Measurements from ENCODE around the gene LCE1C. TPM values are rescaled to one million over a fixed set of nuclear protein-coding genes. Genes with fewer than 3 reads are reported as not detected.
A peak's percentile ranks its signal among the peaks of the same experiment; 100 is the strongest.

The LCE1C gene
- total RNA-seq, 2 experiments from 2014 or later: not detected

- ATAC-seq (no peak), DNase-seq (no peak)
- Mint-ChIP-seq H3K36me3 (ENCODE audit: low read depth) (no peaks in the 10 kb centered on the region), H3K4me3 (no peak overlapping the region), H3K4me1 (no peaks in the 10 kb centered on the region), H3K9me3 (ENCODE audit: low read depth) (no peaks in the 10 kb centered on the region), H3K27ac (no peak overlapping the region), H3K27me3 (peaks cover 5% of the 10 kb centered on the region)
- CTCF ChIA-PET: no interaction called here
- intact Hi-C loops (cut with DNase I, micrococcal nuclease): no loop called here
- POLR2A ChIA-PET: no interaction called here
Measured at GRCh38 chr1:152795686-152796085, 10.8 kb downstream of the LCE1C start.

DNA sequence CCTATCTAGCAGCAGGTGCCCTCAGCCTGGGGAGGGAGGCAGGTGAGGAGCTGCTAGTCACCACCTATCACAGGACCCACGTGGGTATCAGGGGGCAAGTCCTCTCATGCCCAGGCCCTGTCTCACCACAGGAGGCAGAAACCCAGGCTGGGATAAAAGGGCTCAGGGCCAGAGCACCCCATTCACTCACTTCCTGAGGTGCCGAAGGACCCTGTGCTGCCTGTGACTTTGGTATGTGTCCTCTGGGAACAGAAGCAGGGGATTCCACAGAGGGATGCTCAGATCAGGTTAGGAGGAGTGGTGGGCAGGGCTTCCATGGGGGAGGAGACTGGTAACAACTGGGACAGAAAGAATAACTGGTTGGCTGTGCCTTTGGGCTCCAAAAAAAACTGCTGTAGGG is 20.4 kb downstream of the LCE1C start, which contains the start of gene LCE1E:
LCE1E (plus strand) TSS at position 181 of the 400 bp plus-strand sequence. CDS start 1,043 bp downstream, outside the sequence.
- Mint-ChIP-seq H3K4me3 (no peak within 1 kb of the TSS), H3K4me1 (no peaks in the 10 kb centered on the region), H3K27ac (no peak within 1 kb of the TSS), H3K27me3 (peaks cover 22% of the 10 kb centered on the region), H3K9me3 (ENCODE audit: low read depth) (no peaks in the 10 kb centered on the region), H3K36me3 (ENCODE audit: low read depth) (no peaks in the 10 kb centered on the region)
- DNase-seq (no peak), ATAC-seq (no peak)
- CTCF ChIA-PET: no interaction called here
- POLR2A ChIA-PET: no interaction called here
- intact Hi-C loops (cut with DNase I, micrococcal nuclease): loop anchor here in 1 of 2 experiments (2.0 kb wide), 1 partner anchor 15 kb away; no protein-coding TSS in a partner anchor

GRCh38 chr1:152783095-152783494 is 23.4 kb downstream of the LCE1C start:
- DNase-seq (peak; percentile 9), ATAC-seq (peak; percentile 53)
- Mint-ChIP-seq H3K27ac (no peak overlapping the region), H3K4me3 (no peak overlapping the region), H3K36me3 (ENCODE audit: low read depth) (no peaks in the 10 kb centered on the region), H3K27me3 (peaks cover 25% of the 10 kb centered on the region), H3K4me1 (no peaks in the 10 kb centered on the region), H3K9me3 (ENCODE audit: low read depth) (no peaks in the 10 kb centered on the region)
- intact Hi-C loops (cut with DNase I, micrococcal nuclease): no loop called here
- ChIA-PET CTCF (no interaction called here), POLR2A (no interaction called here)

GRCh38 chr1:152777510-152778137 is 28.8 kb downstream of the LCE1C start:
- Mint-ChIP-seq H3K36me3 (ENCODE audit: low read depth) (no peaks in the 10 kb centered on the region), H3K27ac (no peak overlapping the region), H3K9me3 (ENCODE audit: low read depth) (no peaks in the 10 kb centered on the region), H3K27me3 (peaks cover 16% of the 10 kb centered on the region), H3K4me1 (no peaks in the 10 kb centered on the region), H3K4me3 (no peak overlapping the region)
- ChIA-PET POLR2A (no interaction called here), CTCF (interaction anchor here (0.6 to 0.8 kb wide), 2 partner anchors 118 to 467 kb away, joined by 3 to 4 read pairs; no protein-coding TSS in a partner anchor)
- ATAC-seq (no peak), DNase-seq (peak; percentile 10)
- intact Hi-C loops (cut with DNase I, micrococcal nuclease): no loop called here

DNA sequence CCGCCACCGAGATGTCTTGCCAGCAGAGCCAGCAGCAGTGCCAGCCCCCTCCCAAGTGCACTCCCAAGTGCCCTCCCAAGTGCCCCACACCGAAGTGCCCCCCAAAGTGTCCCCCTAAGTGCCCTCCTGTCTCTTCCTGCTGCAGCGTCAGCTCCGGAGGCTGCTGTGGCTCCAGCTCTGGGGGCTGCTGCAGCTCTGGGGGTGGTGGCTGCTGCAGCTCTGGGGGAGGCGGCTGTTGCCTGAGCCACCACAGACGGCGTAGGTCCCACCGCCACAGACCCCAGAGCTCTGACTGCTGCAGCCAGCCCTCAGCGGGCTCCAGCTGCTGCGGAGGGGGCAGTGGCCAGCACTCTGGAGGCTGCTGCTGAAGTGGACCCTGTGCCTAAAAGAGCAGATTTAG is 30.1 kb downstream of the LCE1C start:
- ATAC-seq: no peak
- H3K9me3 Mint-ChIP-seq (ENCODE audit: low read depth): no peaks in the 10 kb centered on the region
- CTCF ChIA-PET: no interaction called here
- no peak overlapping the region for H3K4me3 Mint-ChIP-seq
- no peak for DNase-seq
- POLR2A ChIA-PET: no interaction called here
- no peaks in the 10 kb centered on the region for H3K4me1 Mint-ChIP-seq
- intact Hi-C loops (cut with DNase I, micrococcal nuclease): no loop called here
- no peak overlapping the region for H3K27ac Mint-ChIP-seq
- H3K27me3 Mint-ChIP-seq: peaks cover 19% of the 10 kb centered on the region
- no peaks in the 10 kb centered on the region for H3K36me3 Mint-ChIP-seq (ENCODE audit: low read depth)

DNA sequence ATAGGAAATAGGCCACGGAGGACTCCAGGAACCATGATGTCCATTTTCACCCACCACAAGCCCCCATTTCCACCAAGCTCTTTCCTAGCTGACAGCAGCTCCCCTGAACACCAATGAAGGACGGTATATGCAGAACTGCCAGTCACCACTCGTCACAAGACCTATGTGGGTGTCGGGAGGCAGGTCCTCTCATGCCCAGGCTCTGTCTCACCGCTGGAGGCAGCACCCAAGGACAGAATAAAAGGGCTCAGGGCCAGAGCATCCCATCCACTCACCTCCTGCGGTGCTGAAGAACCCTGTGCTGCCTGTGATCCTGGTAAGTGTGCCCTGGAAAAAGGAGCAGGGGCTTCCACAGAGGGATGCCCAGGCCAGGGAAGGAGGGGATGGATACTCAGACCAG is 31.6 kb downstream of the LCE1C start, which contains the start of gene LCE1F:
LCE1F (plus strand) TSS at position 266 of the 400 bp plus-strand sequence. CDS start 1,232 bp downstream, outside the sequence.
- intact Hi-C loops (cut with DNase I, micrococcal nuclease): no loop called here
- Mint-ChIP-seq H3K4me3 (no peak within 1 kb of the TSS), H3K4me1 (no peaks in the 10 kb centered on the region), H3K27ac (no peak within 1 kb of the TSS), H3K36me3 (ENCODE audit: low read depth) (no peaks in the 10 kb centered on the region), H3K9me3 (ENCODE audit: low read depth) (no peaks in the 10 kb centered on the region), H3K27me3 (peaks cover 21% of the 10 kb centered on the region)
- ChIA-PET POLR2A (no interaction called here), CTCF (no interaction called here)
- ATAC-seq (no peak), DNase-seq (no peak)

DNA sequence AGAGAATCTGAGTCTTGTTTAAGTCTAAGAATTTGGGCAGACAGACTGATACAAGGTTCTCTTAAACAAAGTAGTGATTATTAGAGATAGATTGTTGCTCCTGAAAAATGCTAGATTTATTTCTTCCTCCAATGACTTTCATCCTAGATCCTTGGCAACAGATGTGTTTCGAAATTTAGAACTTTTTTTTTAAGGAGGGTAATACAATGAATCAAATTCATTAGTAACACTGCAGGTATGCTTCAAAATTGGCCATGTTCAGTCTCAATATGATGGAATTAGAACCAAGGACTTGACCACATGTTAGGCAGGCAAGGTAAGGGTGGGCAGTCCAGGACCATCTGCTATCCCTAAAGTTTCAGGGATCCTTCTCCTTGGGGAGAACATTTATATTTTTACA is 36.0 kb downstream of the LCE1C start:
- no peak overlapping the region for H3K4me3 Mint-ChIP-seq
- H3K4me1 Mint-ChIP-seq: no peaks in the 10 kb centered on the region
- intact Hi-C loops (cut with DNase I, micrococcal nuclease): no loop called here
- no peak overlapping the region for H3K27ac Mint-ChIP-seq
- H3K36me3 Mint-ChIP-seq (ENCODE audit: low read depth): no peaks in the 10 kb centered on the region
- DNase-seq (no peak), ATAC-seq (no peak)
- CTCF ChIA-PET: no interaction called here
- POLR2A ChIA-PET: no interaction called here
- peaks cover 14% of the 10 kb centered on the region for H3K27me3 Mint-ChIP-seq
- no peaks in the 10 kb centered on the region for H3K9me3 Mint-ChIP-seq (ENCODE audit: low read depth)

DNA sequence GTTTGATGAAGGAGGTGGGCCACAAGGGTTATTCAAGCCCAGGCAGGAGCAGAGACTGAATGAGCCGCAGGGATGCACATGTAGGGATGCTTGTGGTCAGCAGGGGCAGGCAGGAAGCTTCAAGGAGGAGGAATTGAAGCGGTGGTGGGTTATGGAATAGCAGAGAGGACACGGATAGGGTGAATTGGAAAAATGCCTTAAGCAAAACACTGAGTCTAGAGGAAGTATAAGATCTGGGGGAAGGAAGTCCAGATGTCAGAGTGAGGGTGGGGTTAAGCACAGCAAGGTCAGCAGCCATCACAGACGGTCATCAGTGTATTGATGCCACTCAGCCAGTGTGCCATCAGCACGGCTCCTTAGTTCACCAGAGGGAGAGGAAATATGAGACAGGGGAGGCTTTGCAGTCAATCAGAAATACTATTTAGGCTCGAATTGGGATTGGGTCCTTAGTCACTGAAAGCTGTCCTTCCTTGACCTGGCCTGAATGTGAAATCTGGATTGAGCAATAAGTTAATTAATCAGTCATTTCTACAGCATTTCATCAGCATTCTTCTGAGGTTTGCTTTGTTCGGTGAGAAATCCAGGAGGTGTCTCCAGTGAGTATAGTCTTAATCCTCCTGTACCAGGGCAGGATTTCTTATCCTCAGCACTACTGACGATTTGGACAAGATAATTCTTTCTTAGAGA is 37.5 kb downstream of the LCE1C start:
- ChIA-PET CTCF (interaction anchor here (0.7 kb wide), 1 partner anchor 185 kb away, joined by 3 read pairs; no protein-coding TSS in a partner anchor), POLR2A (no interaction called here)
- Mint-ChIP-seq H3K27me3 (peaks cover 14% of the 10 kb centered on the region), H3K36me3 (ENCODE audit: low read depth) (no peaks in the 10 kb centered on the region), H3K4me3 (no peak overlapping the region), H3K9me3 (ENCODE audit: low read depth) (no peaks in the 10 kb centered on the region), H3K27ac (no peak overlapping the region), H3K4me1 (no peaks in the 10 kb centered on the region)
- no peak for ATAC-seq
- intact Hi-C loops (cut with DNase I, micrococcal nuclease): no loop called here
- no peak for DNase-seq

- no peak overlapping the region for H3K4me3 Mint-ChIP-seq
- POLR2A ChIA-PET: no interaction called here
- intact Hi-C loops (cut with DNase I, micrococcal nuclease): no loop called here
- no peaks in the 10 kb centered on the region for H3K9me3 Mint-ChIP-seq (ENCODE audit: low read depth)
- CTCF ChIA-PET: no interaction called here
- no peaks in the 10 kb centered on the region for H3K4me1 Mint-ChIP-seq
- DNase-seq (no peak), ATAC-seq (no peak)
- no peak overlapping the region for H3K27ac Mint-ChIP-seq
- peaks cover 5% of the 10 kb centered on the region for H3K27me3 Mint-ChIP-seq
- no peaks in the 10 kb centered on the region for H3K36me3 Mint-ChIP-seq (ENCODE audit: low read depth)
Measured at GRCh38 chr1:152761609-152762213, 44.7 kb downstream of the LCE1C start.

GRCh38 chr1:152760551-152761190 is 45.8 kb downstream of the LCE1C start:
- ChIA-PET CTCF (interaction anchor here (1.1 kb wide), 1 partner anchor 29 kb away, joined by 3 read pairs; no protein-coding TSS in a partner anchor), POLR2A (no interaction called here)
- Mint-ChIP-seq H3K9me3 (ENCODE audit: low read depth) (no peaks in the 10 kb centered on the region), H3K27ac (no peak overlapping the region), H3K36me3 (ENCODE audit: low read depth) (no peaks in the 10 kb centered on the region), H3K4me1 (no peaks in the 10 kb centered on the region), H3K27me3 (peaks cover 9% of the 10 kb centered on the region), H3K4me3 (no peak overlapping the region)
- ATAC-seq: no peak
- DNase-seq: no peak
- intact Hi-C loops (cut with DNase I, micrococcal nuclease): no loop called here

GRCh38 chr1:152759453-152760173 is 46.8 kb downstream of the LCE1C start:
- DNase-seq (no peak), ATAC-seq (no peak)
- CTCF ChIA-PET: no interaction called here
- H3K27ac Mint-ChIP-seq: no peak overlapping the region
- no peaks in the 10 kb centered on the region for H3K9me3 Mint-ChIP-seq (ENCODE audit: low read depth)
- intact Hi-C loops (cut with DNase I, micrococcal nuclease): no loop called here
- no peaks in the 10 kb centered on the region for H3K36me3 Mint-ChIP-seq (ENCODE audit: low read depth)
- POLR2A ChIA-PET: no interaction called here
- H3K27me3 Mint-ChIP-seq: peaks cover 11% of the 10 kb centered on the region
- no peaks in the 10 kb centered on the region for H3K4me1 Mint-ChIP-seq
- H3K4me3 Mint-ChIP-seq: no peak overlapping the region

Data from activated CD4-positive, alpha-beta T cell treated with anti-CD3 and anti-CD28 coated beads for 36 hours (primary cell).